Gastroesophageal sphincter (tissue), 3 donors: Measurements from ENCODE around the gene OR4K17.

Experiments
- EP300 ChIP-seq: sonication (generic); formaldehyde crosslinking; IDR thresholded peaks from one replicate; pipeline ENCODE4 v1.6.1; 2017; ENCODE audit warnings: antibody characterized with exemption, mild to moderate bottlenecking
- TF ChIP-seq, protein P1 (sequence below), 4 experiments: fragments of 200-600 bp in 2 of 4; fragments of 450-650 bp in 2 of 4; sonication (generic) in 1 of 4; IDR thresholded peaks; one replicate each; pipeline ENCODE4 v1.5.1; 2017 to 2019; ENCODE audit warnings: antibody characterized with exemption in 4 of 4, mild to moderate bottlenecking in 2 of 4, moderate library complexity in 2 of 4

DNA sequence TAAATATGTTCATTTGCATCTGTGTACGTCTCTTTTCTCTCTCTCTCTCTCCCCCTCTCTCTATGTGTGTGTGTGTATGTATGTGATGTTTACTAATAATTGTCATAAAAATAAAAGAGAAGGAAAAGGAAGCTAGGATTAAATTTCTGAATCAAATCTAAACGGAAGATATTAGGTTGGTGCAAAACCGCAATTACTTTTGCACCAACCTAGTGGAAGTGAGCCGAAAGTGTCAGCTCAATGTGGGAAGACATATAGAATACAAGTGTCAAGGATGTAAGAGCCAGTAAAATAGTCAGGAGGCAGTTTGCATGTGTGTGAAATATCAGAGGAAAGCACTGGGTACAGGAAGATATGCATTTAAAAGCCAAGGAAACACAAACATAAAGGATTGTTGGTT, 18.5 kb upstream of the OR4K17 start:
- TF ChIP-seq, protein P1, sequence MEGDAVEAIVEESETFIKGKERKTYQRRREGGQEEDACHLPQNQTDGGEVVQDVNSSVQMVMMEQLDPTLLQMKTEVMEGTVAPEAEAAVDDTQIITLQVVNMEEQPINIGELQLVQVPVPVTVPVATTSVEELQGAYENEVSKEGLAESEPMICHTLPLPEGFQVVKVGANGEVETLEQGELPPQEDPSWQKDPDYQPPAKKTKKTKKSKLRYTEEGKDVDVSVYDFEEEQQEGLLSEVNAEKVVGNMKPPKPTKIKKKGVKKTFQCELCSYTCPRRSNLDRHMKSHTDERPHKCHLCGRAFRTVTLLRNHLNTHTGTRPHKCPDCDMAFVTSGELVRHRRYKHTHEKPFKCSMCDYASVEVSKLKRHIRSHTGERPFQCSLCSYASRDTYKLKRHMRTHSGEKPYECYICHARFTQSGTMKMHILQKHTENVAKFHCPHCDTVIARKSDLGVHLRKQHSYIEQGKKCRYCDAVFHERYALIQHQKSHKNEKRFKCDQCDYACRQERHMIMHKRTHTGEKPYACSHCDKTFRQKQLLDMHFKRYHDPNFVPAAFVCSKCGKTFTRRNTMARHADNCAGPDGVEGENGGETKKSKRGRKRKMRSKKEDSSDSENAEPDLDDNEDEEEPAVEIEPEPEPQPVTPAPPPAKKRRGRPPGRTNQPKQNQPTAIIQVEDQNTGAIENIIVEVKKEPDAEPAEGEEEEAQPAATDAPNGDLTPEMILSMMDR (IDR thresholded peaks at IDR 0.05) = no peak
- no peak for TF ChIP-seq EP300
